SK-N-SH treated with all-trans-retinoic acid at 6 μM for 48 hours (cell line): ENCODE data around the gene SORCS3.

ENCODE experiments used
- ATAC-seq: fragments of 200-7000 bp; cut with Tn5 transposase; 3 replicates; pipeline ENCODE4 v1.9.1; 2020; ENCODE audit warnings: mild to moderate bottlenecking, moderate library complexity
- ARNTL ChIP-seq: fragments of 450-650 bp; formaldehyde crosslinking; IDR thresholded peaks from 2 replicates; pipeline ENCODE4 v1.5.0; 2020; ENCODE audit warnings: low read depth, mild to moderate bottlenecking, moderate library complexity, borderline replicate concordance
- BACH2 ChIP-seq: fragments of 250-450 bp; sonication (Bioruptor Pico); IDR thresholded peaks from 2 replicates; pipeline ENCODE4 v1.9.0; 2021; ENCODE audit warnings: mild to moderate bottlenecking, borderline replicate concordance
- CREB5 ChIP-seq: fragments of 250-450 bp; sonication (Bioruptor Pico); IDR thresholded peaks from 2 replicates; pipeline ENCODE4 v1.5.1; 2020; ENCODE audit warnings: low read depth, mild to moderate bottlenecking, moderate library complexity
- CSDC2 ChIP-seq: fragments of 250-450 bp; sonication (Bioruptor Pico); IDR thresholded peaks from 2 replicates; pipeline ENCODE4 v1.5.0; 2020; ENCODE audit warnings: mild to moderate bottlenecking, moderate library complexity
- ESRRG ChIP-seq: fragments of 250-450 bp; sonication (Bioruptor Pico); IDR thresholded peaks from 2 replicates; pipeline ENCODE4 v1.6.1; 2021; ENCODE audit warnings: mild to moderate bottlenecking
- ISL1 ChIP-seq: fragments of 250-450 bp; sonication (Bioruptor Pico); IDR thresholded peaks from 2 replicates; pipeline ENCODE4 v2.1.2; 2022; ENCODE audit warnings: mild to moderate bottlenecking, moderate library complexity
- OSR1 ChIP-seq: fragments of 250-450 bp; sonication (Bioruptor Pico); IDR thresholded peaks from 2 replicates; pipeline ENCODE4 v1.8.0; 2022; ENCODE audit warnings: moderate library complexity, mild to moderate bottlenecking, inconsistent platforms
- POU6F1 ChIP-seq: fragments of 250-450 bp; sonication (Bioruptor Pico); IDR thresholded peaks from 2 replicates; pipeline ENCODE4 v1.8.0; 2021; ENCODE audit warnings: low read depth, mild to moderate bottlenecking, moderate library complexity, borderline replicate concordance
- PPARA ChIP-seq: fragments of 250-450 bp; sonication (Bioruptor Pico); IDR thresholded peaks from 2 replicates; pipeline ENCODE4 v1.5.0; 2020; ENCODE audit warnings: mild to moderate bottlenecking, borderline replicate concordance
- RARB ChIP-seq: fragments of 250-450 bp; sonication (Bioruptor Pico); IDR thresholded peaks from 2 replicates; pipeline ENCODE4 v1.8.0; 2021; ENCODE audit warnings: mild to moderate bottlenecking, moderate library complexity
- TCF4 ChIP-seq: fragments of 250-450 bp; sonication (Bioruptor Pico); IDR thresholded peaks from 2 replicates; pipeline ENCODE4 v1.8.0; 2021; ENCODE audit warnings: mild to moderate bottlenecking, moderate library complexity, borderline replicate concordance
- TOX ChIP-seq: fragments of 250-450 bp; sonication (Bioruptor Pico); IDR thresholded peaks from 2 replicates; pipeline ENCODE4 v1.8.0; 2021; ENCODE audit warnings: mild to moderate bottlenecking, moderate library complexity, borderline replicate concordance
- ZC3H10 ChIP-seq: fragments of 250-450 bp; sonication (Bioruptor Pico); IDR thresholded peaks from 2 replicates; pipeline ENCODE4 v1.5.1; 2021; ENCODE audit warnings: mild to moderate bottlenecking, moderate library complexity
- ZFP3 ChIP-seq: fragments of 250-450 bp; sonication (Bioruptor Pico); IDR thresholded peaks from 2 replicates; pipeline ENCODE4 v1.5.0; 2020; ENCODE audit warnings: mild to moderate bottlenecking, moderate library complexity
- ZFP30 ChIP-seq: fragments of 450-650 bp; formaldehyde crosslinking; IDR thresholded peaks from 2 replicates; pipeline ENCODE4 v1.5.0; 2022; ENCODE audit warnings: mild to moderate bottlenecking, moderate library complexity
- ZNF565 ChIP-seq: fragments of 450-650 bp; formaldehyde crosslinking; conservative IDR thresholded peaks from 2 replicates; pipeline ENCODE4 v1.5.0; 2020; ENCODE audit warnings: low read depth, mild to moderate bottlenecking, moderate library complexity
- ZNF8 ChIP-seq: fragments of 450-650 bp; formaldehyde crosslinking; IDR thresholded peaks from 2 replicates; pipeline ENCODE4 v1.5.0; 2020; ENCODE audit warnings: mild to moderate bottlenecking, moderate library complexity
- TF ChIP-seq, protein P1 (sequence below): fragments of 250-450 bp; sonication (Bioruptor Pico); IDR thresholded peaks from 2 replicates; pipeline ENCODE4 v1.5.0; 2020; ENCODE audit warnings: mild to moderate bottlenecking, moderate library complexity
- TF ChIP-seq, protein P2 (sequence below): fragments of 250-450 bp; sonication (Bioruptor Pico); IDR thresholded peaks from 2 replicates; pipeline ENCODE4 v1.5.1; 2021; ENCODE audit warnings: mild to moderate bottlenecking, moderate library complexity

SORCS3 gene

DNA sequence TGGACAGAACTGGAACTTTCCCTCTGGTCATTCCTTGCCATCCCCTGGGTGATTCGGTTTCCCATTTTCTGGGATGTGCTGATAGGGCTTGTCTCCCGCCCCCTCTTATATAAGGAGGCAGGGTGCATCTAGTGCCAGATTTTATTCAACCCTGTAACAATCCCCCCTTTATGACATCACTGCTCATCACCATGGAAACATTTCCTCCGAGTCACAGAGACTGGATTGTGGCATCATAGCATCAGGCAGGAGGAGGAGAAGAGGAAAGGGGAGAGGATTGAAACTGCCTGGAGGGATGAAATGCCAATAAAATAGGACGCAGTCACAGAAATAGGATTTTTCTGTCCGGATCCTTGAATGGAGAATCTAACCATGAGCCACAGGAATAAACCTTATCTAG lies 25.0 kb downstream of the SORCS3 start (continued):
- TF ChIP-seq, protein P1, sequence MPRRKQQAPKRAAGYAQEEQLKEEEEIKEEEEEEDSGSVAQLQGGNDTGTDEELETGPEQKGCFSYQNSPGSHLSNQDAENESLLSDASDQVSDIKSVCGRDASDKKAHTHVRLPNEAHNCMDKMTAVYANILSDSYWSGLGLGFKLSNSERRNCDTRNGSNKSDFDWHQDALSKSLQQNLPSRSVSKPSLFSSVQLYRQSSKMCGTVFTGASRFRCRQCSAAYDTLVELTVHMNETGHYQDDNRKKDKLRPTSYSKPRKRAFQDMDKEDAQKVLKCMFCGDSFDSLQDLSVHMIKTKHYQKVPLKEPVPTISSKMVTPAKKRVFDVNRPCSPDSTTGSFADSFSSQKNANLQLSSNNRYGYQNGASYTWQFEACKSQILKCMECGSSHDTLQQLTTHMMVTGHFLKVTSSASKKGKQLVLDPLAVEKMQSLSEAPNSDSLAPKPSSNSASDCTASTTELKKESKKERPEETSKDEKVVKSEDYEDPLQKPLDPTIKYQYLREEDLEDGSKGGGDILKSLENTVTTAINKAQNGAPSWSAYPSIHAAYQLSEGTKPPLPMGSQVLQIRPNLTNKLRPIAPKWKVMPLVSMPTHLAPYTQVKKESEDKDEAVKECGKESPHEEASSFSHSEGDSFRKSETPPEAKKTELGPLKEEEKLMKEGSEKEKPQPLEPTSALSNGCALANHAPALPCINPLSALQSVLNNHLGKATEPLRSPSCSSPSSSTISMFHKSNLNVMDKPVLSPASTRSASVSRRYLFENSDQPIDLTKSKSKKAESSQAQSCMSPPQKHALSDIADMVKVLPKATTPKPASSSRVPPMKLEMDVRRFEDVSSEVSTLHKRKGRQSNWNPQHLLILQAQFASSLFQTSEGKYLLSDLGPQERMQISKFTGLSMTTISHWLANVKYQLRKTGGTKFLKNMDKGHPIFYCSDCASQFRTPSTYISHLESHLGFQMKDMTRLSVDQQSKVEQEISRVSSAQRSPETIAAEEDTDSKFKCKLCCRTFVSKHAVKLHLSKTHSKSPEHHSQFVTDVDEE, result no peak
- TF ChIP-seq TOX (CRISPR knock-in tag) (no peak), OSR1 (CRISPR knock-in tag) (no peak), ZFP3 (CRISPR knock-in tag) (no peak), ARNTL (CRISPR knock-in tag) (no peak), ZC3H10 (CRISPR knock-in tag) (no peak), PPARA (CRISPR knock-in tag) (no peak)
- TF ChIP-seq, protein P2, sequence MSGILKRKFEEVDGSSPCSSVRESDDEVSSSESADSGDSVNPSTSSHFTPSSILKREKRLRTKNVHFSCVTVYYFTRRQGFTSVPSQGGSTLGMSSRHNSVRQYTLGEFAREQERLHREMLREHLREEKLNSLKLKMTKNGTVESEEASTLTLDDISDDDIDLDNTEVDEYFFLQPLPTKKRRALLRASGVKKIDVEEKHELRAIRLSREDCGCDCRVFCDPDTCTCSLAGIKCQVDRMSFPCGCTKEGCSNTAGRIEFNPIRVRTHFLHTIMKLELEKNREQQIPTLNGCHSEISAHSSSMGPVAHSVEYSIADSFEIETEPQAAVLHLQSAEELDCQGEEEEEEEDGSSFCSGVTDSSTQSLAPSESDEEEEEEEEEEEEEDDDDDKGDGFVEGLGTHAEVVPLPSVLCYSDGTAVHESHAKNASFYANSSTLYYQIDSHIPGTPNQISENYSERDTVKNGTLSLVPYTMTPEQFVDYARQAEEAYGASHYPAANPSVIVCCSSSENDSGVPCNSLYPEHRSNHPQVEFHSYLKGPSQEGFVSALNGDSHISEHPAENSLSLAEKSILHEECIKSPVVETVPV (CRISPR knock-in tag), result no peak

DNA sequence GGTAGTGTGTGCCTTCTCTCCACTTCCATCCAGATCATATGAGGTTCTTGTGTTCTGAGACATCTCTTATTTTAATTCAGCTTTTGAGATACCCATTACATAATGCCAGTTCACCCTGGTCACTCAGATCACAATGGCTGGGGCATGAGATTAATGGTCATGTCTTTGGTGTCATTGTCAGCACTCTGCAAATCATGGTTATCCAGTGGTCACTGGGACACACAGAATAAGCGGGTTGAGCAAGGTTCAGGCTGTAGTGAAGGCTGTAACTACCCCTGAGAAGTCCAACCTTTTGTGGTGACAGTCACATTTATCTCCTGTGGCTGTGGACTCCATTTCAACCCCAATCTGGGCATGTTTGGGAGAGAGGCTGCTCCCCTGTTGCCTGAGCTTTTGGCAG lies 35.8 kb downstream of the SORCS3 start:
- no peak for ATAC-seq
- no peak for TF ChIP-seq CSDC2 (CRISPR knock-in tag)
- TF ChIP-seq PPARA (CRISPR knock-in tag), result no peak
- TF ChIP-seq RARB, result no peak
- TF ChIP-seq OSR1 (CRISPR knock-in tag), result no peak
- TF ChIP-seq, protein P2 (CRISPR knock-in tag), result no peak
- TF ChIP-seq TOX (CRISPR knock-in tag), result no peak
- TF ChIP-seq, protein P1, result no peak
- no peak for TF ChIP-seq ARNTL (CRISPR knock-in tag)
- no peak for TF ChIP-seq ESRRG (CRISPR knock-in tag)
- TF ChIP-seq POU6F1, result no peak
- no peak for TF ChIP-seq CREB5 (CRISPR knock-in tag)
- TF ChIP-seq ISL1, result no peak
- no peak for TF ChIP-seq BACH2 (CRISPR knock-in tag)
- TF ChIP-seq ZFP3 (CRISPR knock-in tag), result no peak
- TF ChIP-seq ZC3H10 (CRISPR knock-in tag), result no peak
- TF ChIP-seq ZNF565 (CRISPR knock-in tag), result no peak
- no peak for TF ChIP-seq ZNF8
- TF ChIP-seq ZFP30 (CRISPR knock-in tag), result no peak
- no peak for TF ChIP-seq TCF4 (CRISPR knock-in tag)
